OCI-LY7 (cell line): Measurements from ENCODE around the gene HS6ST3.

ENCODE experiments used
- EZH2phosphoT487 ChIP-seq: fragments of 200-600 bp; sonication (generic); IDR thresholded peaks from 2 replicates; pipeline ENCODE4 v1.6.1; 2018; ENCODE audit warnings: low read depth, borderline replicate concordance, mild to moderate bottlenecking, mixed run types, antibody characterized with exemption, low read length, moderate library complexity, mixed read lengths
- TF ChIP-seq, protein P1 (sequence below): fragments of 200-600 bp; sonication (generic); conservative IDR thresholded peaks from 2 replicates; pipeline ENCODE4 v1.5.1; 2014; ENCODE audit warnings: mild to moderate bottlenecking, antibody characterized with exemption, low read length, moderate library complexity, mixed read lengths

DNA sequence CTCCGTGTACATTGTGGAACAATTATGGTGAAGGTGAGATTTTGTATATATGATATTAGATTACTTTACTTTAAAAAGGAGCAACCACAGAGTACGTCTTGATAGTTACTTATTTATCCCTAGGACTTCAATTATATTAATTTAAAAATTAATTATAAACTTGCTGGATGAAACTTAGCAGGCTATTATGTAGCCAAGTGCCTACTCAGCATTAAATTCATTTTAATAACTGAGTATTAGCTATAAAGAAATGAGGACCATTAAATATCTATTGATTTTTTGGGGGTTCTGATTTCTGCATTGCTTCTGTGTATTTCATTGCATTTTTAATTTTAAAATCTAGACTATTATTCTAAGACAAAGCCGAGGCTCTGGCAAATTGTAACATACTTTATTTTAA is 109.4 kb downstream of the HS6ST3 start:
- TF ChIP-seq, protein P1, sequence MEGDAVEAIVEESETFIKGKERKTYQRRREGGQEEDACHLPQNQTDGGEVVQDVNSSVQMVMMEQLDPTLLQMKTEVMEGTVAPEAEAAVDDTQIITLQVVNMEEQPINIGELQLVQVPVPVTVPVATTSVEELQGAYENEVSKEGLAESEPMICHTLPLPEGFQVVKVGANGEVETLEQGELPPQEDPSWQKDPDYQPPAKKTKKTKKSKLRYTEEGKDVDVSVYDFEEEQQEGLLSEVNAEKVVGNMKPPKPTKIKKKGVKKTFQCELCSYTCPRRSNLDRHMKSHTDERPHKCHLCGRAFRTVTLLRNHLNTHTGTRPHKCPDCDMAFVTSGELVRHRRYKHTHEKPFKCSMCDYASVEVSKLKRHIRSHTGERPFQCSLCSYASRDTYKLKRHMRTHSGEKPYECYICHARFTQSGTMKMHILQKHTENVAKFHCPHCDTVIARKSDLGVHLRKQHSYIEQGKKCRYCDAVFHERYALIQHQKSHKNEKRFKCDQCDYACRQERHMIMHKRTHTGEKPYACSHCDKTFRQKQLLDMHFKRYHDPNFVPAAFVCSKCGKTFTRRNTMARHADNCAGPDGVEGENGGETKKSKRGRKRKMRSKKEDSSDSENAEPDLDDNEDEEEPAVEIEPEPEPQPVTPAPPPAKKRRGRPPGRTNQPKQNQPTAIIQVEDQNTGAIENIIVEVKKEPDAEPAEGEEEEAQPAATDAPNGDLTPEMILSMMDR, result no peak
- TF ChIP-seq EZH2phosphoT487, result no peak
